Measurements from ENCODE around the gene ZNF783.
"Not testable (repeated sequence)": the region's sequence is repeated elsewhere in the genome, so short reads cannot be mapped to it uniquely, and the experiment has no call there.

Gene ZNF783

DNA sequence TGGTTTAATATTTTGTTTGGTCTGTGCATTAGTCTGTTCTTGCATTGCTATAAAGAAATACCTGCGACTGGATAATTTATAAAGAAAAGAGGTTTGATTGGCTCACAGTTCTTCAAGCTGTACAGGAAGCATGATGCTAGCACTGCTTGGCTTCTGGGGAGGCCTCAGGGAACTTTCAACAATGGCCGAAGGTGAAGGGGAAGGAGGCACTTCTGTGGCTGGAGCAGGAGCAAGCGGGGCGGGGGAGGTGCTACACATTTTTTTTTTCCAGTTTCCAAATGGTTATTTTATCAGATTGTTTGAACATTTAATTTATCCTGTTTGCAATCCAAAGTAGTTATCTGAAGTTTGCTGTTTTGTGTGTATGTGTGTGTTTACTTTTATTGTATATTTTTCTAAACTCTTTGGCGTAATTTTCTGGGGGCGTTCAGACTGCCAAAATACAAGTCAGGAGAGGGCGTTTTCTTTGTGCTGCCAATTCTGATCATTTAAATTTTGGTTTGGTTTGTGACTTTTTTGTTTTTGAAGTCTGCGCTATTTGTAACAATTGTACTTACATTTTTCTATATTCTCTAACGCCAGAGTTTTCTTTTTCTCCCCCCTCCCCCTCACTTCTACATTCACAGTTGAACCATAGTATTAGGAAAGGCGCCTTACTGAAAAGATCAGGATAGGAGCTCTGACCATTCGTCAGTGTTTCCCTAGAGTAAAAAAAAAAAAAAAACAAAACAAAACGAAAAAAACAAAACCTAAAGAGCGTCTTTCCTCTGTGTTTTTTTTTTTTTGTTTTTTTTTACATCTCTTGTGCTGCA is 58.5 kb downstream of the ZNF783 start:
- ChIA-PET POLR2A (no interaction called here), CTCF (interaction anchor here (0.7 kb wide), 1 partner anchor 183 kb away, joined by 7 read pairs; no protein-coding TSS in a partner anchor)
- no peak for DNase-seq (ENCODE audit: extremely low spot score)
- TF ChIP-seq L3MBTL2 (conservative IDR thresholded peaks at IDR 0.05) (no peak), TARDBP (IDR thresholded peaks at IDR 0.05) (no peak), LEF1 (IDR thresholded peaks at IDR 0.05; ENCODE audit: borderline replicate concordance) (no peak), CTBP1 (IDR thresholded peaks at IDR 0.05; ENCODE audit: borderline replicate concordance) (no peak), HDGF (IDR thresholded peaks at IDR 0.05; ENCODE audit: borderline replicate concordance) (no peak), FOXM1 (IDR thresholded peaks at IDR 0.05; ENCODE audit: borderline replicate concordance) (no peak), ZNF384 (IDR thresholded peaks at IDR 0.05) (no peak), ELF4 (IDR thresholded peaks at IDR 0.05) (no peak), ARNT (IDR thresholded peaks at IDR 0.05) (no peak), SP1 (IDR thresholded peaks at IDR 0.05) (no peak), FOXK2 (IDR thresholded peaks at IDR 0.05) (no peak), NFRKB (IDR thresholded peaks at IDR 0.05) (no peak), BHLHE40 (IDR thresholded peaks at IDR 0.05; ENCODE audit: borderline replicate concordance) (no peak), FOXA1 (IDR thresholded peaks at IDR 0.05) (no peak), SUZ12 (IDR thresholded peaks at IDR 0.05) (no peak)
- TF ChIP-seq, protein P1, sequence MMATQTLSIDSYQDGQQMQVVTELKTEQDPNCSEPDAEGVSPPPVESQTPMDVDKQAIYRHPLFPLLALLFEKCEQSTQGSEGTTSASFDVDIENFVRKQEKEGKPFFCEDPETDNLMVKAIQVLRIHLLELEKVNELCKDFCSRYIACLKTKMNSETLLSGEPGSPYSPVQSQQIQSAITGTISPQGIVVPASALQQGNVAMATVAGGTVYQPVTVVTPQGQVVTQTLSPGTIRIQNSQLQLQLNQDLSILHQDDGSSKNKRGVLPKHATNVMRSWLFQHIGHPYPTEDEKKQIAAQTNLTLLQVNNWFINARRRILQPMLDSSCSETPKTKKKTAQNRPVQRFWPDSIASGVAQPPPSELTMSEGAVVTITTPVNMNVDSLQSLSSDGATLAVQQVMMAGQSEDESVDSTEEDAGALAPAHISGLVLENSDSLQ (IDR thresholded peaks at IDR 0.05), result no peak

DNA sequence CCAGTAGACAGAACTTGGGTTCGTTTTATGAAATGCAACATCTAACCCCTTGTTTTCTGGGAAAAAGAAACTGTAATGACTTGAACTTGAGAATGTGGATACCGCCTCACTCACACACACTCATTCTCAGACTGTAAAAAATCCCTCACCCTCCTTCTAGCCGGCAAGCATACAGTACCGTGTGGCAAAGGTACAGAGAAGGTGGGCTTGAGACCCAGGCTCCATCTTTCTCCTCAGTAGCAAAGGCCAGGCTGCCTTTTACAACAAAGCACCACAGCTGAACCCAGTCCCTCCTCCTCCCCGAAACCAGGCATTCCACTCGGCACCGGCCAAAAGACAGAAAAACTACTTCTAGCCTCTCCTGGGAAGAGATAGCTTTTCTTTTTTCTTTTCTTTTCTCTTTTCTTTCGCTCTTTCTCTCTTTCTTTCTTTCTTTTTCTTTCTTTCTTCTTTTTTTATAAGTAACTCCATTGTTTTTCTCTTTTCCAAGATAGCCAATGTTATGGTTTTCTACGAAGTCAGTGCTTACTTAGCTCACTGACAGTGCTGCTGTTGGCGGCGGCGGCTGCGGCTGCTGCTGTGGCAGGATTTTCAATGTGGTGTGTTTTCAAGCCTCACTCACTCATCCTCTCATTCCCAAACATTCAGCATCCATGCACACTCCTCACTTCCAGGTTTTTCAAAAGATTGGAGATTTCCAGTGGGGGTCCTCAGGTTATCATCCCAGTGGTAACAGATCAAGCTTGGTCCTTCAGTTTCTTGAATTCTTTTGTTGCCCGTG is 59.3 kb downstream of the ZNF783 start:
- CTCF ChIA-PET; POLR2A ChIA-PET; DNase-seq (ENCODE audit: extremely low spot score): not testable (repeated sequence)

DNA sequence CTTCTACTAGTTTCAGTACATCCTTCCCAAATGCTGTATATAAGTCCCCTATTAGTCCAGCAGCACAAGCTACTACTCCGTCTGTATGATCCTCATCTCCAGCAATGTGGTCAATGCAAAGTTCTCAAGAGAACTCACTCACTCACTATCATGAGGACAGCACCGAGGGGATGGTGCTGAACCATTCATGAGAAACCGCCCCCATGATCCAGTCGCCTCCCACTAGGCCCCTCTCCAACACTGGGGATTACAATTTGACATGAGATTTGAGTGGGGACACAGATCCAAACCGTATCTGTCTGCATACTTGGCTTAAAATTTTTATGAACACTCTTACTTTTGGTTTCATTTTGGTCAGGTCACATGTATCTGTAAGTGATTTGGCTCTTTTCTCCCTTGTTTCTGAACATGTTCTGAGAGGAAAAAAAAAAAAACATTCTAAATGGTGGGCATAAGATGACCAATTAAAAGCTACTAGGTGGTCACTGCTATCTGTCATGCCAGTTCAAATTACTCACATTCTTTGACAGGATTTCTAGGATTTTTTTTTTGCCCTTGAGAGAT is 60.1 kb downstream of the ZNF783 start:
- DNase-seq (ENCODE audit: extremely low spot score), result no peak
- ChIA-PET POLR2A (no interaction called here), CTCF (no interaction called here)
- TF ChIP-seq ARNT (IDR thresholded peaks at IDR 0.05) (no peak), SP1 (IDR thresholded peaks at IDR 0.05) (no peak), FOXM1 (IDR thresholded peaks at IDR 0.05; ENCODE audit: borderline replicate concordance) (no peak), ZNF384 (IDR thresholded peaks at IDR 0.05) (no peak), L3MBTL2 (conservative IDR thresholded peaks at IDR 0.05) (no peak), ELF4 (IDR thresholded peaks at IDR 0.05) (no peak), NFRKB (IDR thresholded peaks at IDR 0.05) (no peak)

DNA sequence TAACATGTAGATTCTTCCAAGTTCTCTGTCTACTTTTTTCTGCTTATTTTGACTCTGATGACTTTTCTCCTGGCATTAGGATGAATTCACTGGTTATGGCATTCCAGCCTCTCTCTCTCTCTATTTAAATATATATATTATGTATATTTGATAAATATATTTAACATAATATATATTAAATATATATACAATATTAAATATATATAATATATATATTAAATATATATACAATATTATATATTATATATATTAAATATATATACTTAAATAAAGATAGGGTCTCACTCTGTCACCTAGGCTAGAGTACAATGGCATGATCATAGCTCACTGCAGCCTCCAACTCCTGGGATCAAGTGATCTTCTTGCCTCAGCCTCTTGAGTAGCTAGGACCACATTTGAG is 60.7 kb downstream of the ZNF783 start:
- ChIA-PET POLR2A (no interaction called here), CTCF (interaction anchor here (1.0 kb wide), 1 partner anchor 13 kb away, joined by 3 read pairs; no protein-coding TSS in a partner anchor)
- no peak for TF ChIP-seq HDGF (IDR thresholded peaks at IDR 0.05; ENCODE audit: borderline replicate concordance)
- TF ChIP-seq FOXM1 (IDR thresholded peaks at IDR 0.05; ENCODE audit: borderline replicate concordance), result no peak
- no peak for TF ChIP-seq FOXA1 (IDR thresholded peaks at IDR 0.05)
- TF ChIP-seq BHLHE40 (IDR thresholded peaks at IDR 0.05; ENCODE audit: borderline replicate concordance), result no peak
- TF ChIP-seq TARDBP (IDR thresholded peaks at IDR 0.05), result no peak
- no peak for TF ChIP-seq SUZ12 (IDR thresholded peaks at IDR 0.05)
- no peak for TF ChIP-seq FOXK2 (IDR thresholded peaks at IDR 0.05)
- no peak for TF ChIP-seq ELF4 (IDR thresholded peaks at IDR 0.05)
- TF ChIP-seq, protein P1 (IDR thresholded peaks at IDR 0.05), result no peak
- no peak for TF ChIP-seq L3MBTL2 (conservative IDR thresholded peaks at IDR 0.05)
- no peak for DNase-seq (ENCODE audit: extremely low spot score)

DNA sequence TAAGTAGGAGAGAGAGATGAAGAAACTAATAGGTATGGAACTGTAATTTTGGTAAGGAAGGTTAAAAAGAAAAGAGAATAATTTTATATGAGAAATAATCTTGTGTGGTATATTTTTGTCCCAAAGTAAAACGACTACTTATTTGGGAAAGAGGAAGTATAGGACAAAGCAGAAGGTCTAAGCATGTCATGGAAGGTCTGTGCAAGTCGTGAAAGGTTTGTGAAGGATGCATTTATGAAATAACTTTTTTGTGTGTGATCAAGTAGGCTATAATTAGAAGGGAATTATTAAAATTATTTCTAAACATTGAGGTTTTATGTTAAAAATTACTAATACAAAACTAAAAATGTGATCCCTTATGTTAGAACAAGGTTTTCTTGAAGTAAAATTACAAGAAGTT is 63.3 kb downstream of the ZNF783 start:
- no peak for DNase-seq (ENCODE audit: extremely low spot score)
- CTCF ChIA-PET, result no interaction called here
- TF ChIP-seq ZNF384 (IDR thresholded peaks at IDR 0.05) (no peak), BHLHE40 (IDR thresholded peaks at IDR 0.05; ENCODE audit: borderline replicate concordance) (no peak), L3MBTL2 (conservative IDR thresholded peaks at IDR 0.05) (no peak), CTBP1 (IDR thresholded peaks at IDR 0.05; ENCODE audit: borderline replicate concordance) (no peak), FOXA1 (IDR thresholded peaks at IDR 0.05) (no peak), ELF4 (IDR thresholded peaks at IDR 0.05) (no peak), SP1 (IDR thresholded peaks at IDR 0.05) (no peak), SUZ12 (IDR thresholded peaks at IDR 0.05) (no peak), TARDBP (IDR thresholded peaks at IDR 0.05) (no peak), ARNT (IDR thresholded peaks at IDR 0.05) (no peak), FOXK2 (IDR thresholded peaks at IDR 0.05) (no peak), HDGF (IDR thresholded peaks at IDR 0.05; ENCODE audit: borderline replicate concordance) (no peak), FOXM1 (IDR thresholded peaks at IDR 0.05; ENCODE audit: borderline replicate concordance) (no peak), LEF1 (IDR thresholded peaks at IDR 0.05; ENCODE audit: borderline replicate concordance) (no peak), NFRKB (IDR thresholded peaks at IDR 0.05) (no peak)
- TF ChIP-seq, protein P1 (IDR thresholded peaks at IDR 0.05), result no peak
- POLR2A ChIA-PET, result no interaction called here

DNA sequence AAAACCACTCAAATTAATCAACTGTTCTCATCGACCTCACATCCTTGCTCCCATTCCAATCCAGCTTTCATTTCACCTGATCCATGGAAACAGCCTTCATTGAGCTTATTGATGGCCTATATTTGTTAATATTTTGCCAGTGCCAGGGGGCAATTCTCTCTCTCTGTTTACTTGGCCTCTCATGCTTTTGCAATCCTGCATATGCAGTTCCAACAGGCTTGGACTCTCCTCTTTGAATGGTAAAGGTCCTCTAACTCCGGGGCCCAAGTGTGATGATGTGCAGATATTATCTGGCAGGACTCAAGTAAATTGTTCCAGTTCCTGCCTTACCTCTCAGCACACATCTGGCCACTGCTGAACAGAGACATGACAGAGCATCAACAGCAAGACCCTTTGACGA is 67.3 kb downstream of the ZNF783 start:
- ChIA-PET POLR2A (no interaction called here), CTCF (no interaction called here)
- TF ChIP-seq CTBP1 (IDR thresholded peaks at IDR 0.05; ENCODE audit: borderline replicate concordance) (no peak), SP1 (IDR thresholded peaks at IDR 0.05) (no peak), SUZ12 (IDR thresholded peaks at IDR 0.05) (no peak), BHLHE40 (IDR thresholded peaks at IDR 0.05; ENCODE audit: borderline replicate concordance) (no peak), ELF4 (IDR thresholded peaks at IDR 0.05) (no peak), NFRKB (IDR thresholded peaks at IDR 0.05) (no peak), LEF1 (IDR thresholded peaks at IDR 0.05; ENCODE audit: borderline replicate concordance) (no peak), FOXA1 (IDR thresholded peaks at IDR 0.05) (no peak), TARDBP (IDR thresholded peaks at IDR 0.05) (no peak), FOXK2 (IDR thresholded peaks at IDR 0.05) (no peak), ZNF384 (IDR thresholded peaks at IDR 0.05) (no peak), HDGF (IDR thresholded peaks at IDR 0.05; ENCODE audit: borderline replicate concordance) (no peak), L3MBTL2 (conservative IDR thresholded peaks at IDR 0.05) (no peak), ARNT (IDR thresholded peaks at IDR 0.05) (no peak), FOXM1 (IDR thresholded peaks at IDR 0.05; ENCODE audit: borderline replicate concordance) (no peak)
- TF ChIP-seq, protein P1 (IDR thresholded peaks at IDR 0.05), result no peak
- no peak for DNase-seq (ENCODE audit: extremely low spot score)

All from HEK293T (cell line).